Measurements from ENCODE around the gene LRRC9.

Gene LRRC9

DNA sequence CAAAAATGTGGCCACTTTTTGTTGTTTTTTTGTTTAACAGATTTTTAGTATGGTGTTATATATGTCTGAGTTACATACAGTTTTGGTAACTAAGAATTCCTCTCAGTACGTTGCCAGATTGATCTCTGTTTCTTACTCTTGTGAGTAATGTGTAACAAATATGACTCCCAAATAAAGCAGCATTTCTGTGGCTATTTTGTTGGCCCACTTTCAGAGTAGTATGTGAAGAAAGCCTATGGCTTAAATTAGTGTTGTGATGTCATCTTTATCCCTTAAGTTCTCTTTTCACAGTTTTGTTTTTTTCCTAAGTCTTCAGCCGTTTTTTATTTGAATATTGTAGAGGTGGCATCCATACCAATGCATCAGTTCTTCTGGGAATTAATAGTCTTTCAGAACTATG, 182.4 kb downstream of the LRRC9 start:
- Histone ChIP-seq H2BK120ac (ENCODE audit: low read depth, low read length) (no peak overlapping the region), H3K4ac (ENCODE audit: low read length) (no peak overlapping the region), H2BK12ac (ENCODE audit: low read length) (no peak overlapping the region), H3K4me2 (ENCODE audit: insufficient read depth, low read length, poor library complexity, severe bottlenecking) (no peak overlapping the region), H4K8ac (ENCODE audit: low read depth, low read length) (no peak overlapping the region), H3K4me3 (ENCODE audit: low read length in 2 of 2) (no peak overlapping the region), H3K27ac (replicated peaks; ENCODE audit: low read length) (no peak overlapping the region), H3K14ac (ENCODE audit: low read length) (no peak overlapping the region), H3K9ac (ENCODE audit: low read depth, low read length, poor library complexity) (no peak overlapping the region), H3K4me1 (ENCODE audit: control insufficient read depth in 2 of 2, insufficient read depth in 1 of 2, low read depth in 1 of 2, low read length in 2 of 2) (no peaks in the 10 kb centered on the region), H3K27me3 (ENCODE audit: control insufficient read depth in 3 of 3, insufficient read depth in 3 of 3, low read depth in 1 of 3, low read length in 3 of 3) (no peaks in the 10 kb centered on the region), H4K91ac (ENCODE audit: low read depth, low read length, poor library complexity) (no peak overlapping the region), H2BK15ac (ENCODE audit: low read length) (no peak overlapping the region), H3K36me3 (replicated peaks in 1 of 2; ENCODE audit: control insufficient read depth in 2 of 2, insufficient read depth in 2 of 2, low read length in 2 of 2) (peaks cover 0 to 29% of the 10 kb centered on the region in 2 donors), H3K18ac (ENCODE audit: low read length) (no peak overlapping the region), H3K79me1 (ENCODE audit: low read depth, low read length) (no peaks in the 10 kb centered on the region), H2AK5ac (ENCODE audit: low read depth, low read length) (no peak overlapping the region), H2AFZ (ENCODE audit: low read length) (no peak overlapping the region), H2BK5ac (ENCODE audit: low read length) (no peak overlapping the region), H3K9me3 (replicated peaks in 1 of 2; ENCODE audit: control insufficient read depth in 2 of 2, insufficient read depth in 1 of 2, low read depth in 1 of 2, low read length in 2 of 2) (peaks cover 0 to 13% of the 10 kb centered on the region in 2 donors), H3K23ac (ENCODE audit: low read depth, low read length, poor library complexity) (no peak overlapping the region)
- DNase-seq (ENCODE audit: low spot score) = no peak
- WGBS, 2 donors (ENCODE audit: extremely low coverage in 2 of 2, insufficient read length in 2 of 2, insufficient replicate concordance in 1 of 2) = no CpG with 5 or more reads among the region's 2 CpGs

GRCh38 chr14:60106339-60106738, 186.4 kb downstream of the LRRC9 start:
- Histone ChIP-seq H3K27ac (replicated peaks; ENCODE audit: low read length) (no peak overlapping the region), H3K14ac (ENCODE audit: low read length) (no peak overlapping the region), H3K79me1 (ENCODE audit: low read depth, low read length) (no peaks in the 10 kb centered on the region), H3K27me3 (ENCODE audit: control insufficient read depth in 3 of 3, insufficient read depth in 3 of 3, low read depth in 1 of 3, low read length in 3 of 3) (no peaks in the 10 kb centered on the region), H3K4me2 (ENCODE audit: insufficient read depth, low read length, poor library complexity, severe bottlenecking) (no peak overlapping the region), H2AK5ac (ENCODE audit: low read depth, low read length) (no peak overlapping the region), H2BK5ac (ENCODE audit: low read length) (no peak overlapping the region), H2BK120ac (ENCODE audit: low read depth, low read length) (no peak overlapping the region), H4K8ac (ENCODE audit: low read depth, low read length) (no peak overlapping the region), H3K4me3 (ENCODE audit: low read length in 2 of 2) (no peak overlapping the region), H3K4ac (ENCODE audit: low read length) (no peak overlapping the region), H2AFZ (ENCODE audit: low read length) (no peak overlapping the region), H3K9ac (ENCODE audit: low read depth, low read length, poor library complexity) (no peak overlapping the region), H3K18ac (ENCODE audit: low read length) (no peak overlapping the region), H3K9me3 (replicated peaks in 1 of 2; ENCODE audit: control insufficient read depth in 2 of 2, insufficient read depth in 1 of 2, low read depth in 1 of 2, low read length in 2 of 2) (peaks cover 0 to 25% of the 10 kb centered on the region in 2 donors), H3K23ac (ENCODE audit: low read depth, low read length, poor library complexity) (no peak overlapping the region), H2BK15ac (ENCODE audit: low read length) (no peak overlapping the region), H3K36me3 (replicated peaks in 1 of 2; ENCODE audit: control insufficient read depth in 2 of 2, insufficient read depth in 2 of 2, low read length in 2 of 2) (peaks cover 6 to 46% of the 10 kb centered on the region in 2 donors), H2BK12ac (ENCODE audit: low read length) (no peak overlapping the region), H4K91ac (ENCODE audit: low read depth, low read length, poor library complexity) (no peak overlapping the region), H3K4me1 (ENCODE audit: control insufficient read depth in 2 of 2, insufficient read depth in 1 of 2, low read depth in 1 of 2, low read length in 2 of 2) (no peaks in the 10 kb centered on the region)
- WGBS, 2 donors (ENCODE audit: extremely low coverage in 2 of 2, insufficient read length in 2 of 2, insufficient replicate concordance in 1 of 2) = no CpG with 5 or more reads among the region's 2 CpGs
- DNase-seq (ENCODE audit: low spot score) = no peak

- Histone ChIP-seq H4K91ac (ENCODE audit: low read depth, low read length, poor library complexity) (no peak overlapping the region), H3K9me3 (replicated peaks in 1 of 2; ENCODE audit: control insufficient read depth in 2 of 2, insufficient read depth in 1 of 2, low read depth in 1 of 2, low read length in 2 of 2) (peaks cover 0 to 25% of the 10 kb centered on the region in 2 donors), H3K18ac (ENCODE audit: low read length) (no peak overlapping the region), H2BK12ac (ENCODE audit: low read length) (no peak overlapping the region), H2AK5ac (ENCODE audit: low read depth, low read length) (no peak overlapping the region), H3K79me1 (ENCODE audit: low read depth, low read length) (no peaks in the 10 kb centered on the region), H3K4me2 (ENCODE audit: insufficient read depth, low read length, poor library complexity, severe bottlenecking) (no peak overlapping the region), H3K4ac (ENCODE audit: low read length) (no peak overlapping the region), H3K27me3 (ENCODE audit: control insufficient read depth in 3 of 3, insufficient read depth in 3 of 3, low read depth in 1 of 3, low read length in 3 of 3) (no peaks in the 10 kb centered on the region), H3K23ac (ENCODE audit: low read depth, low read length, poor library complexity) (no peak overlapping the region), H3K4me3 (ENCODE audit: low read length in 2 of 2) (no peak overlapping the region), H3K4me1 (ENCODE audit: control insufficient read depth in 2 of 2, insufficient read depth in 1 of 2, low read depth in 1 of 2, low read length in 2 of 2) (no peaks in the 10 kb centered on the region), H3K36me3 (replicated peaks in 1 of 2; ENCODE audit: control insufficient read depth in 2 of 2, insufficient read depth in 2 of 2, low read length in 2 of 2) (peaks cover 6 to 48% of the 10 kb centered on the region in 2 donors), H3K9ac (ENCODE audit: low read depth, low read length, poor library complexity) (no peak overlapping the region), H3K27ac (replicated peaks; ENCODE audit: low read length) (no peak overlapping the region), H3K14ac (ENCODE audit: low read length) (no peak overlapping the region), H4K8ac (ENCODE audit: low read depth, low read length) (no peak overlapping the region), H2BK15ac (ENCODE audit: low read length) (no peak overlapping the region), H2BK5ac (ENCODE audit: low read length) (no peak overlapping the region), H2BK120ac (ENCODE audit: low read depth, low read length) (no peak overlapping the region), H2AFZ (ENCODE audit: low read length) (no peak overlapping the region)
- WGBS, 2 donors (ENCODE audit: extremely low coverage in 2 of 2, insufficient read length in 2 of 2, insufficient replicate concordance in 1 of 2) = no CpG with 5 or more reads among the region's 4 CpGs
- no peak for DNase-seq (ENCODE audit: low spot score)
Observed at GRCh38 chr14:60107477-60107876, 187.5 kb downstream of the LRRC9 start.

GRCh38 chr14:60111732-60112131, 191.8 kb downstream of the LRRC9 start:
- no CpG with 5 or more reads among the region's 2 CpGs for WGBS, 2 donors (ENCODE audit: extremely low coverage in 2 of 2, insufficient read length in 2 of 2, insufficient replicate concordance in 1 of 2)
- no peak overlapping the region for H3K9ac ChIP-seq (ENCODE audit: low read depth, low read length, poor library complexity)
- H3K4me3 ChIP-seq (ENCODE audit: low read length in 2 of 2) = no peak overlapping the region

More at GRCh38 chr14:60111732-60112131, 191.8 kb downstream of the LRRC9 start:
- Histone ChIP-seq H3K23ac (ENCODE audit: low read depth, low read length, poor library complexity) (no peak overlapping the region), H3K36me3 (replicated peaks in 1 of 2; ENCODE audit: control insufficient read depth in 2 of 2, insufficient read depth in 2 of 2, low read length in 2 of 2) (peaks cover 6 to 74% of the 10 kb centered on the region in 2 donors), H3K79me1 (ENCODE audit: low read depth, low read length) (no peaks in the 10 kb centered on the region), H3K9me3 (replicated peaks in 1 of 2; ENCODE audit: control insufficient read depth in 2 of 2, insufficient read depth in 1 of 2, low read depth in 1 of 2, low read length in 2 of 2) (peaks cover 0 to 21% of the 10 kb centered on the region in 2 donors), H3K27me3 (ENCODE audit: control insufficient read depth in 3 of 3, insufficient read depth in 3 of 3, low read depth in 1 of 3, low read length in 3 of 3) (no peaks in the 10 kb centered on the region), H3K4me2 (ENCODE audit: insufficient read depth, low read length, poor library complexity, severe bottlenecking) (no peak overlapping the region), H4K91ac (ENCODE audit: low read depth, low read length, poor library complexity) (no peak overlapping the region), H3K27ac (replicated peaks; ENCODE audit: low read length) (no peak overlapping the region), H2BK5ac (ENCODE audit: low read length) (no peak overlapping the region), H3K14ac (ENCODE audit: low read length) (no peak overlapping the region), H4K8ac (ENCODE audit: low read depth, low read length) (no peak overlapping the region), H2AFZ (ENCODE audit: low read length) (no peak overlapping the region), H3K4me1 (ENCODE audit: control insufficient read depth in 2 of 2, insufficient read depth in 1 of 2, low read depth in 1 of 2, low read length in 2 of 2) (no peaks in the 10 kb centered on the region), H3K18ac (ENCODE audit: low read length) (no peak overlapping the region), H3K4ac (ENCODE audit: low read length) (no peak overlapping the region), H2AK5ac (ENCODE audit: low read depth, low read length) (no peak overlapping the region), H2BK15ac (ENCODE audit: low read length) (no peak overlapping the region), H2BK120ac (ENCODE audit: low read depth, low read length) (no peak overlapping the region), H2BK12ac (ENCODE audit: low read length) (no peak overlapping the region)
- DNase-seq (ENCODE audit: low spot score) = no peak
